KOPT-K1 (cell line): ENCODE measurements around the gene BRS3.

Experiments
- H3K27ac ChIP-seq: fragments of 200-600 bp; sonication (generic); 2 replicates; pipeline ENCODE4 v1.5.1; 2016; ENCODE audit warnings: antibody characterized with exemption, mild to moderate bottlenecking, low read depth, low read length; ENCODE audit not compliant: poor library complexity, severe bottlenecking
- H3K36me3 ChIP-seq: fragments of 200-600 bp; sonication (generic); 2 replicates; pipeline ENCODE4 v1.5.1; 2017; ENCODE audit warnings: antibody characterized with exemption, mild to moderate bottlenecking, low read length, moderate library complexity; ENCODE audit not compliant: insufficient read depth
- H3K9me3 ChIP-seq: fragments of 200-600 bp; sonication (generic); 2 replicates; pipeline ENCODE4 v1.5.1; 2017; ENCODE audit warnings: antibody characterized with exemption, low read length, mild to moderate bottlenecking; ENCODE audit not compliant: insufficient read depth, poor library complexity, severe bottlenecking

Gene BRS3

DNA sequence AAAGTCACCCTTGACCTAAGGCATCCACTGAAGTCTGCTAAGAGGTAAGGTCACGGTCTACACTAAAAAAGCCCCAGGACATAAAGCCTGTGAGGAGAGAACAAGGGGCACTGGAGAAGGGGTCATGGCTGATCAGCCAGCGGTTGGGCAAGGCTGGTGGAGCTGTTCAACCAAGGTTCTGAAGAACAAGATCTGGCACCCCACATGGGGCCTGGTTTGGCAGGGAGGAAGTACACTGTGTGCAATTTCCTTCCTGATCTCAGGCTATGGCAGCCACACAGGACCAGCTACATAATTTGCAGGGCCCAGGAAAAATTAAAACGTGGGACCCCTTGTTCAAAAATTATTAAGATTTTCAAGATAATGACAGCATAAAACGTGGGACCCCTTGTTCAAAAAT is 14.1 kb upstream of the BRS3 start:
- Histone ChIP-seq H3K27ac (no peak overlapping the region), H3K9me3 (no peaks in the 10 kb centered on the region), H3K36me3 (no peaks in the 10 kb centered on the region)

DNA sequence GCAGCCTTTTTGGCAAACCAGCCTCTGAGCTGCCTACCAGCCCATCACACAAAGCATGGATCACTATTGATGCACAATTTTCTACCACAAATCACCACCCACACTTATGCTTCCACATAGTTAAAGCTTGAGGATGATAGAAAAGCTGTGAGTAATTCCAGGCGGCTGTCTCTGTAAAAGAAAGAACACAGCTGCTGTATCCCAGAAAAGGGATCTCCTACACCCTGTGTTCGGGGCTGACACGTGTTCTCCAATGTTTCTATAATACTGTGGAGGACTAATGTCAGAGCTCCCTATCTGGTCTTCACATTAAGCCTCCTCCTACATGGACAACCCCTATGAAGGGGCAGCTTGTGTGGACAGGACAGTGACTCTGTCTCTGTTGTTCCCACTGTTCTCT is 12.5 kb upstream of the BRS3 start:
- no peaks in the 10 kb centered on the region for H3K9me3 ChIP-seq
- H3K36me3 ChIP-seq, result no peaks in the 10 kb centered on the region
- H3K27ac ChIP-seq, result no peak overlapping the region

DNA sequence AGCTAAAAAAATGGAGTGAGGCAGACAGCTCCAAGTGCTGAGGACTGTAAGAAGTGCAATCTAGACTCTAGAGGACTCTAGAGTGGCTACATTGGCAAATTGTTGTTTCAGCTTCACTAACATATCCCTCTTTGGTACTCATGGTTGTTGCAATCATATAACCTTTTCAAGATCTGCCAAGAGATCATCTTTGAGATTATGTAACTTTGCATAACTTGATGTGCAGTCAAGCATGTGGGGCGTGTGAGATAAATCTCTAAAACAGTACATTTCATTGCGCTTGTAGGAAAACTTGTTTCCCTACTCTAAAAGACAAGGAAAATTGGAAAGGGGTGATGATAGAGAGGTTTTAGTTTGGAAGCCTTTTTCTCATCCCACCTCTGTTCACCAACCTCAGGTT is 11.2 kb upstream of the BRS3 start:
- no peak overlapping the region for H3K27ac ChIP-seq
- no peaks in the 10 kb centered on the region for H3K9me3 ChIP-seq
- H3K36me3 ChIP-seq, result no peaks in the 10 kb centered on the region

DNA sequence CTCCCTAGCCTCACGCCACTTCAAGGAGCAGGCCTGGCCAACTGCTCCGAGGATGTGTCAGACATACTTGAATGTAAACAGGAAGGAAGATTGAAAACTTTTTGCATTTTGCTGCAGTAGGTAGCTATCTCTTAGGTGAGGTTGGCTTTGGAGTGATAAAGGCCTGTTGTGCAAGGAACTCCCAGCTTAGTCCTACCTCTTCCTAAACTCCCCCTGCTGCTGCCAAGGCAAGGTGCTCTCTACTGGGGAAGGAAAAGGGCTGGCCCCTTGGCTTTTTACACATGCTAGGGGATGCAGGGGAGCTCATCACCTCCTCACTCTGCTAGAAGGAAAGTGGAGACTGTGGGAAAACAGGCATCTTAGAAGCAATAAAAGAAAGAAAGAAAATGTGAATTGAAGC is 10.7 kb upstream of the BRS3 start:
- no peaks in the 10 kb centered on the region for H3K9me3 ChIP-seq
- no peaks in the 10 kb centered on the region for H3K36me3 ChIP-seq
- H3K27ac ChIP-seq, result no peak overlapping the region

DNA sequence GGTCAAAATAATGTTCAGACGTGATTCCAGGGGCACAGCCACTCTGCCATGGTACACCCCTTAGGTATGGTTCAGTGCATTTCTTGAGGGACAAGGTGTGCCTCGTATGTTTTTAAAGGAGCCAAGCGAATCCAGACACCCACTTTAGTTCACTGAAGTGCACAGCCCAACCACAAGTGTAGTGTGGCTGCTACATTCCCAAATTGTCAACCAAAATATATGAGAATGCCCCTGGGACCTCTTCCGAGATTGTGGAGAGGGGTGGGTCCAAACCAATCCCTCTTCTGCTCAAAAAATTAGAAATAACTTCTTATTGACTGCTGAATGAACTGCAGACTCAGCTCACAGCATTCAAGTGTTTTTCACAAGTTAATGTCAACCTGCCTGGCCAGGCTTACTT is 7.4 kb upstream of the BRS3 start:
- no peaks in the 10 kb centered on the region for H3K36me3 ChIP-seq
- no peaks in the 10 kb centered on the region for H3K9me3 ChIP-seq
- H3K27ac ChIP-seq, result no peak overlapping the region

DNA sequence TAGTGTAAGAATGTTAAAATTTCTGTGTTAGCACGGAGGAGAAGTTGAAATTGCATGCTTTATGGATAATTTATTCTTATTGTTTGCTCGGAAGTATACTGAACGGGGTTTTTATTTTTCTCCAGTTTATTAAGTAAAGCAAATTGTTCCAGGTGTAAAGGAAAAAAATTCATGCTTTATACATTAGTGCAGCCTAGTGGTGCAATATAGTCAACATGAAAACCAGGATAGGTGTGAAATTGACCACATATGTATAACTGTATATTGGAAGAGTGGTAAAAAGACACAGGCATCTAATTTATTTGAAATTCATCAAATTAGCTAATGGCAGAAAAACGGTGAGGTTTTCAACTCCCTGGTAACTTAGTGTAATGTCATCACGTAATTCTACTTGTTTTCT is 959 bp downstream of the BRS3 start:
- Histone ChIP-seq H3K27ac (no peak overlapping the region), H3K36me3 (no peaks in the 10 kb centered on the region), H3K9me3 (no peaks in the 10 kb centered on the region)

DNA sequence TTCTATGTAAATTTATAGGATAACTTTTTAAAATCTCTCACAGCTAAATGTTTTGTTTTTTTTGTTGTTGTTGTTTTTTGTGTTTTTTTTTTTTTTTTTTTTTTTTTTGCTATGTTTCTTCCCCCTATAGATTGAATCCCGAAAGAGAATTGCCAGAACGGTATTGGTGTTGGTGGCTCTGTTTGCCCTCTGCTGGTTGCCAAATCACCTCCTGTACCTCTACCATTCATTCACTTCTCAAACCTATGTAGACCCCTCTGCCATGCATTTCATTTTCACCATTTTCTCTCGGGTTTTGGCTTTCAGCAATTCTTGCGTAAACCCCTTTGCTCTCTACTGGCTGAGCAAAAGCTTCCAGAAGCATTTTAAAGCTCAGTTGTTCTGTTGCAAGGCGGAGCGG is 4.1 kb downstream of the BRS3 start:
- no peaks in the 10 kb centered on the region for H3K36me3 ChIP-seq
- no peak overlapping the region for H3K27ac ChIP-seq
- H3K9me3 ChIP-seq, result no peaks in the 10 kb centered on the region

DNA sequence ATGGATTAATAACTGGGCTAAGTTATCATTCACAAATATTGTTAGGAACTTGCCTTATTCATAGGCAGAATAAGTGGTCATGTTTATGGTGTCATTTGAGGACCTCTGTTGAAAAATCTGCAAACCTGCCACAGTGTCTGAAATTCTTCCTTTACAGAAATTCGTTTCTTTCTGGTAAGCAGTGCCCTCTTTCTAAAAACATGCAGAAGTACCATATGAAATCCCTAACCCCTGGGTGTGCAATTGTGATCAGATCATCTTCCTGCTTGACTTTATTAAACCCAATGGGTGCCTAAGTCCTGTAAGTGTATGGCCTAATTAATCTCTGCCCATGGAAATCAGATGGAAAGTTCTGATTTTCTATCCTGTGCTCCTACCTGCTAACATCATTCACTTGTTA is 5.3 kb downstream of the BRS3 start:
- Histone ChIP-seq H3K27ac (no peak overlapping the region), H3K36me3 (no peaks in the 10 kb centered on the region), H3K9me3 (no peaks in the 10 kb centered on the region)

DNA sequence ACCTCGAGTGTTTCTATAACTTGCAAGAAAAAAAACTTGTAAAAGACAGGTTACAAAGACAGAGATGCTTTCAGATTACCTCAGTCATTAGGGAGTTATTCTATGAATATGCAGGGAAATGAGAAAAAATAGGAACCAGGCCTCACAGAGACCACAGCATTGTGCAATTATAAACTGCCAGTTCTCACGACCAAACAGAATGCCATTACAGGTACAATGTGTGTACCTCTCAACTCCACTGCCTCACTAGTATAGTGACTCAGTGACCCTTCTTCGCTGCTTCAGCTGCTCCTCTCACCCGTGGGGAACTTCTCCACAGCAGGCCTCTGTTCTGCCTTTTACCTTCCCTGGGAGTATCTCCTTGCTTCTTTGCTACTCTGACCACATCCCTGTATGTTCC is 7.3 kb downstream of the BRS3 start:
- Histone ChIP-seq H3K27ac (no peak overlapping the region), H3K9me3 (no peaks in the 10 kb centered on the region), H3K36me3 (peaks cover 1% of the 10 kb centered on the region; the same call in 1 of the 2 replicates)

DNA sequence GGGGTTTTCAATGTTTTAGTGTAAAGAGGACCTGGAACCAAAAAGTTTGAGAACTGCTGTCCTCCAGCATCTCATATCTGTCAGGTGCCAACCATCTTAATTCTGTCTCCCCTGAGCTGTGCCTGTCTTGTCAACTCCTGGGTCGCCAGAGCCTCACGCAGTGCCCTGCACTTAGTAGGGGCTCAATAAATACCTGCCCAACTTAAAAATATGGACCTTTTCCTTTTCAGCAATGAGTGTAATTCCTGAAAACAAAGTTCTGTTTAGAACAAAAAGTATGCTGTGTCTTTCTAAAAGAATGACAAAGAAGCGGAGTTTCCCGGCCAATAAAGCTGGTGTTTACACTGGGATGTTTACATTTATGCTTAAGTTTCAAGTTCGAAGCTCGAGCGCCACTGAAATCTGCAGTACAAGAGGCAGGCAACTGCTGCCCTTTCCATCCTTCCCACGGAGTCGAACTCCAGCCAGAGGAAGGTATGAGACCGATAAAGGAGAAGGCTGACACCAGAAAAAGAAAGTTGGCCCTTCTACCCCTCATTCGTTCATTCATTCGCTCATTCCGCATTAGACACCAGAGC is 8.5 kb downstream of the BRS3 start:
- Histone ChIP-seq H3K27ac (peak overlapping the region; percentile 83), H3K9me3 (no peaks in the 10 kb centered on the region)

DNA sequence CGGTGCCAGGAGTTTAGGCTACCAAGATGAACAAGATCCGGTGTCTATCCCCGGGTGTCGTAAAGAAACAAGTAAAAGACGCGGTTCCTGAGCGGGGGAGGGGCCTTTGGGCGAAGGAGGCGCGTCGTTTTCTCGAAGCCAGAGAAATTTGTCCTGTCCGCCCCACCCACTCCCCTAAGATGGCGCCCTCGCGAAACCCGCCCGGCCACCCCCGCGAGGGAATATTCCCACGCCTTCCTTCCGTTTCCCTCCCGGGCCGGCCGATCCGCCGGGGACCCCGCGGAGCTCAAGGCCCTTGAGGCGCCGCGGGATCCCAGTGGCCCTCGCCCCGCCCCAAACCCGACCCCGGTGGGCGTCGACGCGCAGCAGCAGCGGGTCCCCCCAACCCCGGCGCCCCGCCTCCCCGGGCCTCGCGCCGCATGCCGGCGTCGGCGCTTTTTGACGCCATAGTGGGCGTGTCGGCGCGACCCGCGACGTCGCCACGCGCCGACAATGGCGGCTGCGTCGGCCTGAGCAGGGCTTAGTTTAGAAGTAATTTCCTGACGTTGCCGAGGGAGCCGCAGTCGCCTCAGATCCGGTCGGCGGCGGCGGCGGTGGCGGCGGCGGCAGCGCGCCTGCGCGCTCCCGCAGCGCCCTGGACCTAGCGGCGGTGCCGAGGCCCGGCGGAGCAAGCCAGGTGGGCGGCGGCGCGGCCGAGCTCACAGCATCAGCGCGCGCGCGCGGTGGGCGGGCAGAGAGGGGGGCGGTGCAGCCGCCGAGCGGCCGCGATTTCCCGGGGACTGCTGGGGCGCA is 9.2 kb downstream of the BRS3 start:
- Histone ChIP-seq H3K36me3 (peaks cover 19% of the 10 kb centered on the region), H3K27ac (peak overlapping the region; percentile 83), H3K9me3 (no peaks in the 10 kb centered on the region)

More for the DNA sequence above, 8.5 kb downstream of the BRS3 start:
- H3K36me3 ChIP-seq, result peaks cover 14% of the 10 kb centered on the region

DNA sequence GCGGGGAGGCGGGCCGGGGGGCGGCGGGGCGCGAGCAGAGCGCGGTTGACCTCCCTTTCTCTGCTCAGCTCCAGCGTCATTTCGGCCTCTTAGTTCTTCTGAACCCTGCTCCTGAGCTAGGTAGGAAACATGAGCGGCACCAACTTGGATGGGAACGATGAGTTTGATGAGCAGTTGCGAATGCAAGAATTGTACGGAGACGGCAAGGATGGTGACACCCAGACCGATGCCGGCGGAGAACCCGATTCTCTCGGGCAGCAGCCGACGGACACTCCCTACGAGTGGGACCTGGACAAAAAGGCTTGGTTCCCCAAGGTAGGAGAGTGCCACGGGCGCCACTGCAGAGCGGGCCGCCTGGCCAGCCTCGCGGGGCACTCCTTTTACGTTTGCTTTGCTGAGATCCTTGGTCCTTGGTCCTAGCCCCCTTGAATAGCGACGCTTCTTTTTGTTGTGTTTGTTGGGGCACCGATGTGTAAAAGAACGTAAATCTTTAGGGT is 9.9 kb downstream of the BRS3 start, which contains the start of gene HTATSF1:
Gene HTATSF1 (plus strand): TSS at position 37 of the 497 bp plus-strand sequence. CDS start 93 bp downstream, at position 130.
- Histone ChIP-seq H3K36me3 (peaks cover 20% of the 10 kb centered on the region), H3K27ac (peak within 1 kb of the TSS; percentile 83)

DNA sequence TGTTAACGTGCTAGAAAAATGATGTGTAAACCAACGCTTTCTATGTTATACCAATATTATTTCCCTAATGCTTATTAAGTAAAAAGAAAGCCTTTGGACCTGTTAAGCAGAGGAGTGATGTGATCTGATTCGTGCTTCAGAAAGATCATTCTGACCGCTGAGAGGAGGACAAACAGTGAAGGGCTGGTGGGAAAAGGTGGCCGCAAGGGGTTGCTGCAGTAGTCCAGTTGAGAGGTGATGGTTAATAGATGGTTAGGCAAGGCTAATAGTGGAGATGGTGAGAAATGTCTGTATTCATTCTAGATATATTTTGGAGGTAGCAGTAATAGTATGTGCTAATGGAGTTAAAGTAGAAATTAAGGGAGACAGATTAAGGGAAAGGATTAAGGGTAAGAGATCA is 31.3 kb downstream of the BRS3 start:
- Histone ChIP-seq H3K36me3 (no peaks in the 10 kb centered on the region), H3K9me3 (no peaks in the 10 kb centered on the region), H3K27ac (no peak overlapping the region)

More for the DNA sequence above, 9.9 kb downstream of the BRS3 start, which contains the start of gene HTATSF1:
- no peaks in the 10 kb centered on the region for H3K9me3 ChIP-seq

DNA sequence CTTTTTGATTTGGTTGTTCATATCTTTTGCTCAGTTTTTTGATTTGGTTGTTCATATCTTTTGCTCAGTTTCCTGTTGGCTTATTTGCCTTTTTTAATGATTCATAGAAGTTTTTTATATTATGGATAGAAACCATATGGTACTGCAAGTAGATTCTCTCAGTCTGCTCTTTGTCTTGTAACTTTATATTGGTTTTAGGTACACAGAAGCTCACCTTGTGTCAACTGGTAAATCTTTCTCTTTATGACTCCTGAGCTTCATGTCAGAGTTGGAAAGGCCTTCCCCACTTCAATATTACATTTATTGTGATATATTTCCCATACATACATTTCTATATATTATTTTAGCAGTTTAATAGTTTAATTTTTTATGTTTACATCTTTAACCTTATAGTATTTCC is 36.0 kb downstream of the BRS3 start:
- Histone ChIP-seq H3K27ac (no peak overlapping the region), H3K9me3 (no peaks in the 10 kb centered on the region), H3K36me3 (no peaks in the 10 kb centered on the region)

DNA sequence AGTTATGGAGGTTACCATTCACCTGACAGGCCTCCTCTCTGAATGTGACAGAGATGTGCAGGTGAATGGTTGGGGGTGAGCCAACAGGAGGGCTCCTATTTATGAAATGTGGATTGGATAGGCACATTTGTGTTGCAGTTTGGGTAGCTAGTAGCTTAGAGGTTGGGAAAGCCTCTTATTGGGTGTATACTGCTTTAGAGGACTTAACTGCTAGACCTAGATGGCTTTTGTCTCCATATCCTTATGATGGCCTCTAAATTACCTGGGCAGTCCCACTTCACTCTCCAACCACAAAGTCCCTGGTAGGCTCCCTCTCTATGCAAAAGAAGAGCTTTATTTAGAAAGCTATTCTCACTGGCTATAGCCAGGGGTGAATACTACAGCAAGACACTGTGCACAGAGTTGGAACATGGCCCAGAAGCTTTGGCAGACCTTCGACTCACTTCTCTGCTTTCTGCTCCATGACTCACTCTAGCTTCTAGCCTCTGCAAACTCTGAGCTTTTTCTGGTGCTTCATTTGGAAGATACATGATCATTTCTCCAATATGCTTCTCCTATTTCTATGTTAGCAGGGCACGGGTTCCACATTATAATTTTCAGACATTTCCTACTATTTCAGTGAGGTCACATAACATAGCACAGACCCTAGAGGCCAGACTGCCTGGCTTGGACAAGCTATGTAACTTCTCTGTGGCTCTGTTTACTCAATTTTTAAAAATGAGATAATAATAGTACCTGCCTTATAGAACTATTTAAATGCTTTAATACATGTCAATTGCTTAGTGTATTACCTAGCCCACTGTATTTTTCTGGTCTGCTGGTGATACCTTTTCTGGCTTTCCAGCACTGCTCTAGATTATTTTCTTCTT is 38.2 kb downstream of the BRS3 start:
- H3K9me3 ChIP-seq, result no peaks in the 10 kb centered on the region
- H3K36me3 ChIP-seq, result no peaks in the 10 kb centered on the region
- no peak overlapping the region for H3K27ac ChIP-seq
